Medulla oblongata (tissue), 1 donor: ENCODE results near the gene HIRIP3.
"Not testable (repeated sequence)": the region's sequence is repeated elsewhere in the genome, so short reads cannot be mapped to it uniquely, and the experiment has no call there.

Experiments used
- DNase-seq: peaks from one replicate; pipeline ENCODE4 v3.0.0-alpha.2; 2015; ENCODE audit errors: extremely low spot score

The HIRIP3 gene

DNA sequence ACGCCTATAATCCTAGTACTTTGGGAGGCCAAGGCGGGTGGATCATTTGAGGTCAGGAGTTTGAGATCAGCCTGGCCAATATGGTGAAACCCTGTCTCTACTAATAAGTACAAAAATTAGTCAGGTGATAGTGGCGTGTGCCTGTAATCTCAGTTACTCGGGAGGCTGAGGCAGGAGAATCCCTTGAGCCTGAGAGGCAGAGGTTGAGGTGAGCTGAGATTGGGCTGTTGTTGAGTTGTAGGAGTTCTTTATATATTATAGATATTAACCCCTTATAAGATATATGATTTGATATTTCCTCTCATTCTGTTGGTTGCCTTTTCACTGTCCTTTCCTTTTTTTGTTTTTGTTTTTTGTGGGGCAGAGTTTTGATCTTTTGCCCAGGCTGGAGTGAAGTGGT lies 35.6 kb downstream of the HIRIP3 start:
- DNase-seq = not testable (repeated sequence)

DNA sequence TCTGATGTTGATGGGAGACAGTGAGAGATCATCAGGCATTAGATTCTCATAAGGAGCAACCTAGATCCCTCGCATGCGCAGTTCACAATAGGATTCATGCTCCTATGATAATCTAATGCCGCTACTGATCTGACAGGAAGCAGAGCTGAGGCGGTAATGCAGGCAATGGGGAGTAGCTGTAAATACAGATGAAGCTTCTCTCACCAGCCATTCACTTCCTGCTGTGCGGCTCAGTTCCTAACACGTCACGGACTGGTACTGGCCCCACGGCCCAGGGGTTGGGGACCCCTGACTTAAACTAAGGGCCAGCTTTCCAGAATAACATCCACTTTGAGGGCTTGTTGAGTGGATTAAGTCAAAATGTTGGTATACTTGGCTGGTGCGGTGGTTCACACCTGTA lies 36.1 kb downstream of the HIRIP3 start:
- no peak for DNase-seq

DNA sequence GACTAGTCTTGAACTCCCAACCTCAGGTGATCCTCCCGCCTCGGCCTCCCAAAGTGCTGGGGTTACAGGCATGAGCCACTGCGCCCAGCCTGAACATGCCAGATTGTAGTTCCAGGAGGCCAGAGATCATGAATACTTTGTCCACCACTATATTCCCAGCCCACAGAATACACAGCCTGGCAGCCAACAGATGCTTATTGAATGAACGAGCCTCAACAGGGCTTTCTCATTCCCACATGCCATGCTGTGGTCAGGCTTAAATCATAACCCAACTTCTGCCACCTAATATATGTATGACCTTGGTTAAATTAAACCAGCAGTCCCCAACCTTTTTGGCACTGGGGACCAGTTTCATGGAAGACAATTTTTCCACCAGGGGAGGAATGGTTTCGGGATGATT lies 36.7 kb downstream of the HIRIP3 start:
- no peak for DNase-seq

DNA sequence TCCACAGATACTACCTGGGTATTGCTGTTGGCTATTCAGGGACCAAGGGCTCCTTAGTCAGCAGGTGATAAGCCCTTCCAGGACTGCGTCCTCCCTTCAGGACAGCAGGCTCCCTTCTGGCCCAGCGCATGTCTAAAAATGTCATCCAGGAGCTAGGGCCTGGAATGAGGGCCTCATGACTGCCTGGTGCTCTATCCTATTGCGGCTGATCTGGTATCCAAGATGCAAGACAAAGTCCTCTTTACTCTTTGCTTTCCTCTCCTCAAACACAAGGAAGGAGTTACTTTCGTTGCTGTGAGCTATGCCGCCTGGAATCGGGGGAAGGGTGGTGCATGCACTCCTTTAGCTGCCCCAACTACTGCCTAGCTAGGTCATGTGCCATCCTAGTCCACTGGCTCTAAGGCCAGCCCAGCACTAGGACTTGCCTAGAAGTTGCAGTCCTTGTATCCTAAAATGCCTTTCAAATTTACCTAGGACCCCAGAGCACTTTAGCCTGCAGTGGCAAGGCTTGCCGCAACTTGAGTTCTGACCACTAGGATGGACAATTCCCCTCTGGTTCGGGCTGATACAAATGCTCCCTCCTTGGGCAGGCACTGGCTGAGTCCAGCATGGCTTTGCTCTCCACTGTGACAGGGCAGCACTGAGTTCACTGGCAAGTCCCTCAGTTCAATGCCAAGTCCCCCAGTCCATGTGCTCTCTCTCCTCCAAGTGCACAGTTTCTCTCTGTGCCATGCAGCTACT lies 43.6 kb downstream of the HIRIP3 start:
- DNase-seq = no peak

DNA sequence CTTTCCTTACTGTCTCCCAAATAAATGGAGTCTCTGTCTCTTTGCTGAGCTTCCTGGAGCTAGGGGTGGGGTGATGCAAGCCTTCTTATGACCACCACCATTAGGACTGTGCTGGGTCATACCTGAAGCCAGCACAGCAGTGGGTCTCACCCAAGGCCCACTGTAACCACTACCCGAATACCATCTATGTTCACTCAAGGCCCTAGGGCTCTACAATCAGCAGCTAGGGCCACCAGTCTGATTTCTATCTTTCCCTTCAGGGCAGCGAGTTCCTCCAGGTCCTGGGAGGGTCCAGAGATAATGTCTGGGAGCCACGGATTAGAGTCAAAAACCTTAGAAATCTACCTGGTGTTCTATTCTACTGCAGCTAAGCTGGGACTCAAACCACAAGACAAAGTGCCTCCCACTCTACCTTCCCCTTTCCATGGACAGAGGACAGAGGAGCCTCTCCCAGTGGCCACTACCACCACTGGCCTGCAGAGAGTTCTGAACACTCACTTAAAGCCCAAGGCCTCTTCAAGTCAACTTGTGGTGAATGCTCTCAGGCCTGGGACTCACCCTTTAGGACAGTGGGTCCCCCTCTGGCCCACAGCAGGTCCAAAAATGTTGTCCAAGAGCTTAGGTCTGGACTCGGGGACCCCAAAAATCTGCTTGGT lies 44.5 kb downstream of the HIRIP3 start:
- no peak for DNase-seq

DNA sequence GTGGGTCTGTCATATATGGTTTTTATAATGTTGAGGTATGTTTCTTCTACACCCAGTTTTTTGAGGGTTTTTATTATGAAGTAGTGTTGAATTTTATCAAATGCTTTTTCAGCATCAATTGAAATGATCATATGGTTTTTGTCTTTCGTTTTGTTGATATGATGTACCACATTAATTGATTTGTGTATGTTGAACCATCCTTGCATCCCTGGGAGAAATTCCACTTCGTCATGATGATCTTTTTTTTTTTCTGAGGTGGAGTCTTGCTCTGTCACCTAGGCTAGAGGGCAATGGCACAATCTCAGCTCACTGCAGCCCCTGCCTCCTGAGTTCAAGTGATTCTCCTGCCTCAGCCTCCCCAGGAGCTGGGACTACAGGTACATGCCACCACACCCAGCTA lies 47.5 kb downstream of the HIRIP3 start:
- DNase-seq = no peak

DNA sequence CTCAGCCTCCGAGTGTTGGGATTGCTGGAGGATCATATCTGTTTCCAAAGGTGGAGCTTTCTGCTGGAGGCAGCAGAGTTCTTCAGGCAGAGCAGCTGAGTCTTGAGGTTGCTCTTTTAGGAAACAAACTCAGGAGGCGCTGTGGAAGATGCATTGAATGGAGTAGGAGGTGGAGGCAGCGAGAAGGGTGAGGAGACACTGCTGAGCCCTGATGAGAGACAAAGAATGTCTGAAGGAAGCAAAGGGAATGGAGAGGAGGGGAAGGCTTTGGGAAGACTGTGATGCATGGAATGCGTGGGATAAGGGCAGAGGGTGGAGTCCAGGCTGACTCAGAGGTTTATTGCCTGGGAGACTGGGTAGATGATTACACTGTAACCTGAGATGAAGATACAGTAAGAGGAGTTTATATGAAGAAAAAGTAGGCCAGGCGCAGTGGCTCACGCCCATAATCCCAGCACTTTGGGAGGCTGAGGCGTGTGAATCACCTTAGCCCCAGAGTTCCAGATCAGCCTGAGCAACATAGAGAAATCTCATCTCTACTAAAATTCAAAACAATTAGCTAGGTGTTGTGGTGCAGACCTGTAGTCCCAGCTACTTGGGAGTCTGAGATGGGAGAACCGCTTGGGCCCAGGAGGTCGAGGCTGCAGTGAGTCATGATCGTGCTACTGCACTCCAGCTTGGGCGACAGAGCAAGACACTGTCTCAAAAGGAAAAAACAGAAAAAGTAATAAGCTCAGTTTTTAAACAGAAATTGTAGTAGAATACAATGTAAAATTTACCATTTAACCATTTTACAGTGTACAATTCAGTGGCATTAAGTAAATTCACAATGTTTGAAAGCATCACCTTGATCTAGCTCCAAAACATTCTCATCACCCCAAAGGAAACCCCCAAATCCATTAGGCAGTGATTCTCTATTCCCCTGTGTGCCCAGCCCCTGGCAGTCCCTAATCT lies 51.3 kb downstream of the HIRIP3 start:
- no peak for DNase-seq
